Activated gamma-delta T cell treated with Interleukin-2 at 50 U/mL for 16 hours (primary cell): ENCODE data around the gene UROS.

ENCODE experiments used
- DNase-seq: peaks from one replicate; pipeline ENCODE4 v3.0.0-alpha.2; 2020

UROS gene

GRCh38 chr10:125757742-125758141 is 65.3 kb downstream of the UROS start:
- no peak for DNase-seq

- DNase-seq, result no peak
Measured at GRCh38 chr10:125756853-125757487, 66.1 kb downstream of the UROS start.

- no peak for DNase-seq
Measured at GRCh38 chr10:125756196-125756595, 66.9 kb downstream of the UROS start.

GRCh38 chr10:125747417-125747816 is 75.6 kb downstream of the UROS start:
- no peak for DNase-seq

GRCh38 chr10:125744909-125745308 is 78.1 kb downstream of the UROS start:
- DNase-seq, result no peak

- DNase-seq, result no peak
Measured at GRCh38 chr10:125742465-125742864, 80.6 kb downstream of the UROS start.

GRCh38 chr10:125739994-125740679 is 82.9 kb downstream of the UROS start:
- no peak for DNase-seq
